Measurements from ENCODE around the gene ADGRV1. TPM values are rescaled to one million over a fixed set of nuclear protein-coding genes. Genes with fewer than 3 reads are reported as not detected.
A peak's percentile ranks its signal among the peaks of the same experiment; 100 is the strongest.

The ADGRV1 gene
- total and polyA plus RNA-seq, 12 donors = 129 to 2,577 (median 695) TPM

- 82 to 88% (median 87%) methylated on average over 7 of the region's 7 CpGs for WGBS, 4 donors
- Histone ChIP-seq H3K36me3 (replicated peaks in 1 of 2) (no peaks in the 10 kb centered on the region), H3K9me3 (replicated peaks in 1 of 3) (no peaks in the 10 kb centered on the region), H3K27ac (peak overlapping the region in 1 of 5 donors; percentile 31), H3K27me3 (no peaks in the 10 kb centered on the region), H3K4me1 (replicated peaks in 1 of 2) (peaks cover 16 to 35% of the 10 kb centered on the region in 2 donors), H3K4me3 (no peak overlapping the region)
- TF ChIP-seq POLR2A (IDR thresholded peaks at IDR 0.05) (no peak), CTCF (IDR thresholded peaks at IDR 0.05) (no peak)
- intact Hi-C loops (cut with DNase I) = no loop called here
- DNase-seq = no peak
These were observed 506.9 kb downstream of the ADGRV1 start for GRCh38 chr5:91065496-91065895.

- H3K27me3 ChIP-seq = no peaks in the 10 kb centered on the region
- H3K27ac ChIP-seq = no peak overlapping the region
- 92 to 95% (median 93%) methylated on average over 2 of the region's 2 CpGs for WGBS, 4 donors
- H3K4me1 ChIP-seq (replicated peaks in 1 of 2) = peaks cover 0 to 12% of the 10 kb centered on the region in 2 donors
- no peak for DNase-seq
- no peak overlapping the region for H3K4me3 ChIP-seq
- peaks cover 0 to 14% of the 10 kb centered on the region in 2 donors for H3K36me3 ChIP-seq (replicated peaks in 1 of 2)
- TF ChIP-seq CTCF (IDR thresholded peaks at IDR 0.05) (no peak), POLR2A (IDR thresholded peaks at IDR 0.05) (no peak)
- intact Hi-C loops (cut with DNase I) = no loop called here
- H3K9me3 ChIP-seq (replicated peaks in 1 of 3) = no peaks in the 10 kb centered on the region
These were observed 510.8 kb downstream of the ADGRV1 start for GRCh38 chr5:91069364-91069763.

- H3K4me1 ChIP-seq (replicated peaks in 1 of 2) = peaks cover 0 to 12% of the 10 kb centered on the region in 2 donors
- TF ChIP-seq CTCF (IDR thresholded peaks at IDR 0.05) (no peak), POLR2A (IDR thresholded peaks at IDR 0.05) (no peak)
- 93 to 100% (median 94%) methylated on average over 2 of the region's 2 CpGs for WGBS, 4 donors
These were observed 512.4 kb downstream of the ADGRV1 start for GRCh38 chr5:91070761-91071550.

GRCh38 chr5:91072881-91073280 lies 514.3 kb downstream of the ADGRV1 start:
- peaks cover 0 to 14% of the 10 kb centered on the region in 2 donors for H3K36me3 ChIP-seq (replicated peaks in 1 of 2)
- no peak overlapping the region for H3K4me3 ChIP-seq
- peak overlapping the region in 2 of 5 donors; percentile 9 to 38 for H3K27ac ChIP-seq
- H3K27me3 ChIP-seq = no peaks in the 10 kb centered on the region
- WGBS, 4 donors = 75 to 90% (median 84%) methylated on average over 2 of the region's 2 CpGs
- no peak for DNase-seq
- intact Hi-C loops (cut with DNase I) = no loop called here
- H3K4me1 ChIP-seq (replicated peaks in 1 of 2) = peaks cover 5 to 21% of the 10 kb centered on the region in 2 donors
- TF ChIP-seq POLR2A (IDR thresholded peaks at IDR 0.05) (no peak), CTCF (IDR thresholded peaks at IDR 0.05) (no peak)
- H3K9me3 ChIP-seq (replicated peaks in 1 of 3) = no peaks in the 10 kb centered on the region

More at GRCh38 chr5:91070761-91071550, 512.4 kb downstream of the ADGRV1 start:
- no peak overlapping the region for H3K27ac ChIP-seq
- H3K27me3 ChIP-seq = no peaks in the 10 kb centered on the region
- no peak for DNase-seq
- H3K4me3 ChIP-seq = no peak overlapping the region
- peaks cover 0 to 14% of the 10 kb centered on the region in 2 donors for H3K36me3 ChIP-seq (replicated peaks in 1 of 2)
- H3K9me3 ChIP-seq (replicated peaks in 1 of 3) = no peaks in the 10 kb centered on the region
- intact Hi-C loops (cut with DNase I) = no loop called here
